BLaER1 treated with 17β-estradiol and CSF1 and Interleukin-3, amounts not matched to agents 10 nM and 100 nM (cell line): Measurements from ENCODE around the gene COPS8.

Experiments used
- H3K27ac ChIP-seq, 11 experiments: shearing (Covaris generic); formaldehyde crosslinking; 2 replicates each; pipeline ENCODE4 v1.8.1; 2022
- H3K27me3 ChIP-seq, 11 experiments: shearing (Covaris generic); formaldehyde crosslinking; 2 replicates each; pipeline ENCODE4 v1.8.1; 2022
- H3K36me3 ChIP-seq, 11 experiments: shearing (Covaris generic); formaldehyde crosslinking; 2 replicates each; pipeline ENCODE4 v1.8.1; 2022
- H3K4me1 ChIP-seq, 10 experiments: shearing (Covaris generic); formaldehyde crosslinking; 2 replicates each; pipeline ENCODE4 v1.8.1; 2022
- H3K4me2 ChIP-seq, 11 experiments: shearing (Covaris generic); formaldehyde crosslinking; 2 replicates each; pipeline ENCODE4 v1.8.1; 2022
- H3K4me3 ChIP-seq, 10 experiments: shearing (Covaris generic); formaldehyde crosslinking; 2 replicates each; pipeline ENCODE4 v1.8.1; 2022
- H3K9ac ChIP-seq, 11 experiments: shearing (Covaris generic); formaldehyde crosslinking; 2 replicates each; pipeline ENCODE4 v1.8.1; 2022
- H3K9me3 ChIP-seq, 11 experiments: shearing (Covaris generic); formaldehyde crosslinking; replicated peaks in 1 of 11; 2 replicates each; pipeline ENCODE4 v1.8.1; 2022
- H4K20me1 ChIP-seq, 11 experiments: shearing (Covaris generic); formaldehyde crosslinking; 2 replicates each; pipeline ENCODE4 v1.8.1; 2022
- Cebpa-rat ChIP-seq, 11 experiments: shearing (Covaris generic); IDR thresholded peaks; 2 replicates each; pipeline ENCODE4 v1.8.1; 2022

Gene COPS8

GRCh38 chr2:237143118-237143517, 57.4 kb downstream of the COPS8 start:
- no peaks in the 10 kb centered on the region for H4K20me1 ChIP-seq
- no peak overlapping the region for H3K27ac ChIP-seq
- no peak for TF ChIP-seq Cebpa-rat (IDR thresholded peaks at IDR 0.05)
- H3K36me3 ChIP-seq, result peaks cover 0 to 18% (median 0%) of the 10 kb centered on the region in 11 experiments; a peak in 2 of 22 replicates
- peaks cover 24 to 30% (median 26%) of the 10 kb centered on the region in 11 experiments for H3K9me3 ChIP-seq
- no peak overlapping the region for H3K4me2 ChIP-seq
- H3K27me3 ChIP-seq, result no peaks in the 10 kb centered on the region
- H3K4me1 ChIP-seq, result peaks cover 0 to 5% (median 3%) of the 10 kb centered on the region in 10 experiments; a peak in 12 of 20 replicates
- no peak overlapping the region for H3K9ac ChIP-seq
- H3K4me3 ChIP-seq, result no peak overlapping the region

GRCh38 chr2:237143676-237144440, 58.2 kb downstream of the COPS8 start:
- H3K4me3 ChIP-seq, result no peak overlapping the region
- peaks cover 0 to 18% (median 0%) of the 10 kb centered on the region in 11 experiments; a peak in 2 of 22 replicates for H3K36me3 ChIP-seq
- no peak overlapping the region for H3K4me2 ChIP-seq
- TF ChIP-seq Cebpa-rat (IDR thresholded peaks at IDR 0.05), result no peak
- H3K9ac ChIP-seq, result no peak overlapping the region
- H3K9me3 ChIP-seq, result peaks cover 25 to 35% (median 31%) of the 10 kb centered on the region in 11 experiments
- H3K4me1 ChIP-seq, result peaks cover 4 to 12% (median 10%) of the 10 kb centered on the region in 10 experiments; a peak in 15 of 20 replicates
- no peaks in the 10 kb centered on the region for H4K20me1 ChIP-seq
- no peaks in the 10 kb centered on the region for H3K27me3 ChIP-seq
- no peak overlapping the region for H3K27ac ChIP-seq

- H4K20me1 ChIP-seq, result no peaks in the 10 kb centered on the region
- TF ChIP-seq Cebpa-rat (IDR thresholded peaks at IDR 0.05), result no peak
- peaks cover 0 to 18% (median 0%) of the 10 kb centered on the region in 11 experiments; a peak in 2 of 22 replicates for H3K36me3 ChIP-seq
- peaks cover 25 to 35% (median 31%) of the 10 kb centered on the region in 11 experiments for H3K9me3 ChIP-seq
- H3K27ac ChIP-seq, result no peak overlapping the region
- no peak overlapping the region for H3K4me2 ChIP-seq
- H3K27me3 ChIP-seq, result no peaks in the 10 kb centered on the region
- H3K4me3 ChIP-seq, result no peak overlapping the region
- H3K4me1 ChIP-seq, result peaks cover 11 to 19% (median 16%) of the 10 kb centered on the region in 10 experiments
- no peak overlapping the region for H3K9ac ChIP-seq
Measured at GRCh38 chr2:237144516-237144915, 58.8 kb downstream of the COPS8 start.

- Histone ChIP-seq H3K9me3 (peaks cover 25 to 35% (median 31%) of the 10 kb centered on the region in 11 experiments), H3K9ac (no peak overlapping the region), H3K36me3 (peaks cover 0 to 18% (median 0%) of the 10 kb centered on the region in 11 experiments; a peak in 2 of 22 replicates), H3K27ac (no peak overlapping the region), H3K4me2 (no peak overlapping the region), H3K27me3 (no peaks in the 10 kb centered on the region), H3K4me1 (peaks cover 19 to 26% (median 22%) of the 10 kb centered on the region in 10 experiments), H4K20me1 (no peaks in the 10 kb centered on the region), H3K4me3 (no peak overlapping the region)
- no peak for TF ChIP-seq Cebpa-rat (IDR thresholded peaks at IDR 0.05)
Measured at GRCh38 chr2:237147317-237147716, 61.6 kb downstream of the COPS8 start.

GRCh38 chr2:237148624-237149023, 62.9 kb downstream of the COPS8 start:
- H4K20me1 ChIP-seq, result no peaks in the 10 kb centered on the region

GRCh38 chr2:237149425-237149824, 63.7 kb downstream of the COPS8 start:
- Histone ChIP-seq H3K4me2 (peak overlapping the region in 10 of 11 experiments; percentile 2 to 66 (median 42); a peak in 14 of 22 replicates), H3K9me3 (peaks cover 25 to 35% (median 31%) of the 10 kb centered on the region in 11 experiments), H3K4me1 (peaks cover 19 to 29% (median 23%) of the 10 kb centered on the region in 10 experiments), H3K27ac (peak overlapping the region in 3 of 11 experiments; percentile 3 to 33 (median 26); a peak in 3 of 22 replicates), H3K4me3 (no peak overlapping the region), H4K20me1 (no peaks in the 10 kb centered on the region), H3K36me3 (peaks cover 0 to 18% (median 0%) of the 10 kb centered on the region in 11 experiments; a peak in 2 of 22 replicates), H3K27me3 (no peaks in the 10 kb centered on the region), H3K9ac (no peak overlapping the region)
- no peak for TF ChIP-seq Cebpa-rat (IDR thresholded peaks at IDR 0.05)

More at GRCh38 chr2:237148624-237149023, 62.9 kb downstream of the COPS8 start:
- Histone ChIP-seq H3K9me3 (peaks cover 25 to 35% (median 31%) of the 10 kb centered on the region in 11 experiments), H3K4me2 (peak overlapping the region in 10 of 11 experiments; percentile 1 to 58 (median 44); a peak in 14 of 22 replicates), H3K36me3 (peaks cover 0 to 18% (median 0%) of the 10 kb centered on the region in 11 experiments; a peak in 2 of 22 replicates), H3K4me1 (peaks cover 19 to 26% (median 22%) of the 10 kb centered on the region in 10 experiments), H3K9ac (no peak overlapping the region), H3K27ac (no peak overlapping the region), H3K4me3 (no peak overlapping the region), H3K27me3 (no peaks in the 10 kb centered on the region)
- TF ChIP-seq Cebpa-rat (IDR thresholded peaks at IDR 0.05), result no peak
